Dedifferentiated amniotic fluid mesenchymal stem cell (primary cell): ENCODE results near the gene AASDH.
"Not testable (repeated sequence)": the region's sequence is repeated elsewhere in the genome, so short reads cannot be mapped to it uniquely, and the experiment has no call there.

ENCODE experiments used
- DNase-seq: peaks from one replicate; pipeline ENCODE4 v3.0.0-alpha.2; 2016; ENCODE audit errors: extremely low spot score

AASDH gene

DNA sequence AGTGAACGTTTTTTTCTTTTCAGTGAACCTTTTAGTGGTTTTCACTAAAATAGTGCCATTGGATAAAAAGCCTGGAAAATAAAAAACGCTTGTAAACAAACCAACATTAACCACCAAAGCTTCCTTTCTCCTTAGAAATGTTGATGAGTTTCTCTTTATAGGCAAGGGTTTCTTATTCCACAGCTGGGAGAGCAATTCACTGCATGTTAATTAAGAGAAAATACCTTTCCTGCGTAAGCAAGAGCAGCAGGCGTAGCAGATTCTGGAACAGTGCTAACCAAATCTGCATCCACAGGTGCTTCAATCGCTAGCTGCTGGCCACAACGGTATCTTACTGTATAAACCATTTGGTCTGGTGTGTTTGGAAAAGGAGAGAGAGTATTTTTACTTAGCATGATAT lies 13.3 kb upstream of the AASDH start:
- DNase-seq: no peak

- DNase-seq: no peak
Measured at GRCh38 chr4:56391270-56391669, 4.0 kb upstream of the AASDH start.

DNA sequence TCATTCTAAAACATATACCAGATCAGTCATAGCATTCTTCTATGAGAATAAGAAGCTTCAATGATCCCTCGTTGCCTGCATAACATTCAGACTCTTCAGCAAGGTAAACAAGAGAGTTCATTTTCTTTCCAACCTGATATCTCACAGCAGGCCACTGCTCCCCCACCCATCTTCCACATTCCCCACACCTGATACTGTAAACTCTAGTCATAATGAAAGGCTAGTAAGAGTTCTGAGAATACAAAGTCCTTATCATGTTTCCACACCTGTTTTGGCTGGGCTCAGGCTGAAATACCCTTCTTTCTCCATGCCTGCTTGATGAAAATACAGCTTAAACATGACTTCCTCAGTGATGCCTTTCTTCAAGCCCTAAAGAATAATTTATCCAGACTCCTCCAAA lies 2.3 kb upstream of the AASDH start:
- DNase-seq: no peak

DNA sequence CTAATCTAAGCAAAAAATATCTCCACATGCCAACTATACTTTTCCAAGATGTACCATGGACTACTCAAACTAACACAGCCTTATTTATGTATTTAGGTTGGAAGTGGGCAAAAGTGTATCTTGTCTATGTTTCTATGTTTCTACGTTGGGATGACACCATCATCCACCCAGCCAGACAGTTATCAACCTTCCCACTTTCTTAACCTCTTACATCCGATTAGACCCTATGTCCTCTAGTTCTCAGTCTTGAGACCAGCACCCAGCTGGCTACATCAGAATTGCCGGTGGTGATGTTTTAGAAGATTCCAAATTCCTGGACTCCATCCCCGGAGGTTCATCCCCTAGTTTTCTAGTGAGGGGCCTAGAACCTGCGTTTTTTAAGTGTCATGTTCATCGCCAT lies 1.0 kb upstream of the AASDH start:
- no peak for DNase-seq

DNA sequence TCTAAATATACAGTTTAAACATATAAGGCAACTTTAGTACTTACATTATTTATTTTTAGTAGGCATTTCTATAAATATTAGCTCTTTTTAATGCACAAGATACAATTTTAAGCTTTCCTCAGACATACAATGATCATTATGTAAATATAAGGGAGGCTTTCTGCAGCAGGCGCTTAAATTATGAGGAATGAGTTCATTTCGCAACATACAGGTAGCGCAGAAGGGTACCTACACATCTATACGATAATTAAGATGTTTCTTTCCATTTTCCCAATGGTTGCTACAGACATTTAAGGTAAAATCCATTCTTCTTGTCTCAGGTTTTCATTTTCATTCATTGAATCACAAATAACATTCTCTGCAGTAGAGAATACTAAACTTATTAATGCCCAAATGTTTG lies 1.2 kb downstream of the AASDH start:
- no peak for DNase-seq

- no peak for DNase-seq
Measured at GRCh38 chr4:56375458-56375857, 11.8 kb downstream of the AASDH start.

DNA sequence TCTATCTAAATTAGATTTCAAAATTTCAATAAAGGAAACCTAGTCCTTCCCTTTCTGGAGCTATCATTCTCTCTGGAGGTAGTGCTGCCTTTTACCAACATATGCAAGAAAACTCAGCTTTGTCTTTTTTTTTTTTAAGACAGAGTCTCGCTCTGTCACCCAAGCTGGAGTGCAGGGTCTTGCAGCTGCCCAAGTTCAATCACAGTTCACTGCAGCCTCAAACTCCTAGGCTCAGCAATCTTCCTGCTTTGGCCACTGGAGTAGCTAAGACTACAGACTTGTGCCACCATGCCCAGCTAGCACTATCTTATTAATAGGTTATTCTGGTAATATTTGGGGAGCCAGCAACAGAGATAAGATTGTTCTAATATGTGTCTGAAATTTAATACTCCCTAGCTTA lies 12.3 kb downstream of the AASDH start:
- DNase-seq: no peak

DNA sequence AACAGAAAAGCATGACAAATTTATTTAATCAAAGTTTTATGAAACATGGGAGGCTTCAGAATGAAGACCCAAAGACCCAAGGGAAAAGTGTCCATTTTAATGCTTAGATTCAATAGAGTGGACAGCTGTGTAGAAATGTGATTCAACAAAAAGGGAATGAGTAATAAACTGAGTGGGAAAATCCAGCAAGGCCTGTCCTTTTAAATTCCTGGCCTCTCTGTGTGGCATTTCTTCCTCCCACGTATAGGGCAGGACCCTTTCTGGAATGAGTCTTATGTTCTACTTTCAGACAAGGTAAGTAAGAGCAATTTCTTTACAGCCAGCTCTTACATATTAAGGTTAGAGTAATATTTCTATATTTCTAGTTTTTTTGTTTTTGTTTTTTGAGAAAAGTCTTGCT lies 14.5 kb downstream of the AASDH start:
- DNase-seq: no peak

- DNase-seq: no peak
Measured at GRCh38 chr4:56371426-56372220, 15.7 kb downstream of the AASDH start.

- DNase-seq: no peak
Measured at GRCh38 chr4:56370377-56370776, 16.9 kb downstream of the AASDH start.

DNA sequence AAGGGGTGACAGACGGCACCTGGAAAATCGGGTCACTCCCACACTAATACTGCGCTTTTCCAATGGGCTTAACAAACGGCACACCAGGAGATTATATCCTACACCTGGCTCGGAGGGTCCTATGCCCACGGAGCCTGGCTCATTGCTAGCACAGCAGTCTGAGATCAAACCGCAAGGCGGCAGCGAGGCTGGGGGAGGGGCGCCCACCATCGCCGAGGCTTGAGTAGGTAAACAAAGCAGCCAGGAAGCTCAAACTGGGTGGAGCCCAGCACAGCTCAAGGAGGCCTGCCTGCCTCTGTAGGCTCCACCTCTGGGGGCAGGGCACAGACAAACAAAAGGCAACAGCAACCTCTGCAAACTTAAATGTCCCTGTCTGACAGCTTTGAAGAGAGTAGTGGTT lies 24.3 kb downstream of the AASDH start:
- not testable (repeated sequence) for DNase-seq

- no peak for DNase-seq
Measured at GRCh38 chr4:56360071-56360470, 27.2 kb downstream of the AASDH start.

- no peak for DNase-seq
Measured at GRCh38 chr4:56356650-56357049, 30.6 kb downstream of the AASDH start.

DNA sequence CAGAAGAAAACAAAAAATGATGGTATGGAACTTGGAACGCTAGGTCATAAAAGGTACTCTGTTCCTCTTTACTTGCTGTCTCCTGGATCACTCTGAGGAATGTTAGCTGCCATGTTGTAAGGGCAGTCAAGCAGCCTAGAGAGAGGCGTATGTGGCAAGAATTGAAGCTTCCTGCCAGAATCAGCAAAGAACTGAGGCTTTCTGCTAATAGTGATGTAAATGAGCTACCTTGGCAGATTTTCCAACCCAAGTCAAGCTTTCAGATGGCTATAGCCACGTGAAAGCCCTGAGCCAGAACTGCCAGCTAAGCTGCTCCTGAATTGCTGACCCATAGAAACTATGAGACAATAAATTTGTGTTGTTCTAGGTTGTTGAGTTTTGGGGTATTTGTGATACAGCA lies 38.7 kb downstream of the AASDH start:
- no peak for DNase-seq

- no peak for DNase-seq
Measured at GRCh38 chr4:56345458-56345857, 41.8 kb downstream of the AASDH start.

GRCh38 chr4:56342746-56343145 lies 44.5 kb downstream of the AASDH start:
- DNase-seq: no peak

GRCh38 chr4:56330691-56331090 lies 56.6 kb downstream of the AASDH start:
- DNase-seq: no peak

DNA sequence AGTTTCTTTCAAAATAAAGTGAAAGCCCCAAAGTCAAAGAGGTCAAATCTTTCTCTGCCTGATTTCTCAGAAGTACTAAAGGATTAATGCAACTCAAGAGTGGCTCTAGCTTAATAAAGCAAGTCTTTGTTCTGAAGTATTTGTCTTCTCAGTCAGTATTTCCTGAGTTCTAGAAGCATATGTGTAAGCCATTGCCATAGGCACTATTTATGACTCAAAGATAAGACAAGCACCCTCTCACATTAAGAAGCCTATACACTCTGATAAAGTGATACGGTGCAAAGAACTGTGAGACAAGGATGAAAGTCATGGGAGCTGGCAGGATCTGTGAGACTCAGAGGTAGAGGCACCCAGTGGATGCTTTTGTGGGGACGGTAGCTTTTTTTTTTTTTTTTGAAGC lies 60.9 kb downstream of the AASDH start:
- DNase-seq: no peak

GRCh38 chr4:56324011-56324610 lies 63.2 kb downstream of the AASDH start:
- DNase-seq: no peak

- no peak for DNase-seq
Measured at GRCh38 chr4:56323327-56323726, 64.0 kb downstream of the AASDH start.

GRCh38 chr4:56321251-56321650 lies 66.0 kb downstream of the AASDH start:
- DNase-seq: no peak

DNA sequence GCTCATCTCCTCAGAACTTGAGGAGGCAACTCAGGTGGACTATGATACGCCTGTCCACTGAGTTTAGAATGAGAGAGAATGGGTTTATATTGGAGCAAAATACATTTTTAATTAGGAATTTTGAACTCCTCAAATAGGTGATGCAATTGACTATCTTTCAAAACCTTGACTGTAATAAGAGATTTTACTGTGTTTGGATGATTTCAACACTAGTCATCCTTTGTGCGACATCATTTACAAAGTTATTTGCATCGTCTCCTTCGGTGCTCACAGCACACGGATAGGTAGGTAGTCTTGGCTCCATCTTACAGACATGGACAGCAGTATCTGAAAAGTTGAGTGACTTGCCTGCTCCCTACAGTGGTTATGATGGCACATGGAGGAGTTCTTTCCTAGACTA lies 67.0 kb downstream of the AASDH start:
- no peak for DNase-seq

DNA sequence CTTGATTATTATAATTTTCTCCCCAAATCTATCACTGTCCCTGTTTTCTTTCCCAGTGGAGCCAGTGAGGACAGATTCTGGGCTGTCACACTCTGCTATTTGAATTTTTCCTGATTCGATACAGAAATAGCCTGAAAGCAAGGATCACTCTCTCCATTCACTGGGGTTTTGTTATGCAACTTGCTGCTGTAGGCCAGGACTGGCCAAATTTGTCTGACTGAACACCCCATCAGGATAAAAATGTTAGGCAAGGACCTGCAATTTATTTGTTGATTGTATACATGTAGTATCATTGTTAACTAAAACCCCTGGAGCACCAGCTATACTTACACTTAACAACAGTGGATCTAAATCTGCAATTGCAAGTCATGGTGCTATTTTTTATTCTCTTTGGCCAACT lies 68.7 kb downstream of the AASDH start:
- DNase-seq: no peak

- DNase-seq: no peak
Measured at GRCh38 chr4:56317749-56318148, 69.5 kb downstream of the AASDH start.
